SW 1271 (cell line): Measurements from ENCODE around the gene VAPB.
"Not testable (repeated sequence)": the region's sequence is repeated elsewhere in the genome, so short reads cannot be mapped to it uniquely, and the experiment has no call there.

Experiments
- DNase-seq, 2 experiments: peaks; one replicate each; lab custom pipeline; 2025; lab: John Stamatoyannopoulos, UW

The VAPB gene, protein sequence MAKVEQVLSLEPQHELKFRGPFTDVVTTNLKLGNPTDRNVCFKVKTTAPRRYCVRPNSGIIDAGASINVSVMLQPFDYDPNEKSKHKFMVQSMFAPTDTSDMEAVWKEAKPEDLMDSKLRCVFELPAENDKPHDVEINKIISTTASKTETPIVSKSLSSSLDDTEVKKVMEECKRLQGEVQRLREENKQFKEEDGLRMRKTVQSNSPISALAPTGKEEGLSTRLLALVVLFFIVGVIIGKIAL

DNA sequence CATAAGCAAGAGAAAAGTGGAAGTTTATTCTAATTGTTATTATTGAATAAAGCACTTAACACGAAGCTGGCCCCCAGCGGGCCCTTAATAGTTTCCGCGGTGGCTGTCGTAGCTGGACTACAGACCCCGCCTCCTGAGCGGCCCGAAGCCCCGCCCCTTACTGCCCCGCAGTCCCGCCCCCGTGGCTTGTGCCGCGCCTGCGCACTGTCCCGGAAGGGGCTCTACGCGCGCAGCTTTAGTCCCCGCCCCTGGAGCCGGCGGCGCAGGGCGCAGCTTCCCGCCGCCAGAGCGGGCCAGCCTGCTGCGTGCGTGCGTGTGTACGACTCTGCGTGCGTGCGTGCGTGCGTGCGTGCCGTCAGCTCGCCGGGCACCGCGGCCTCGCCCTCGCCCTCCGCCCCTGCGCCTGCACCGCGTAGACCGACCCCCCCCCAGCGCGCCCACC lies at the start of gene VAPB:
Gene VAPB (plus strand): TSS at position 348 of the 442 bp plus-strand sequence. CDS start 231 bp downstream, outside the sequence.
- peak; percentile 86 to 94 for DNase-seq

DNA sequence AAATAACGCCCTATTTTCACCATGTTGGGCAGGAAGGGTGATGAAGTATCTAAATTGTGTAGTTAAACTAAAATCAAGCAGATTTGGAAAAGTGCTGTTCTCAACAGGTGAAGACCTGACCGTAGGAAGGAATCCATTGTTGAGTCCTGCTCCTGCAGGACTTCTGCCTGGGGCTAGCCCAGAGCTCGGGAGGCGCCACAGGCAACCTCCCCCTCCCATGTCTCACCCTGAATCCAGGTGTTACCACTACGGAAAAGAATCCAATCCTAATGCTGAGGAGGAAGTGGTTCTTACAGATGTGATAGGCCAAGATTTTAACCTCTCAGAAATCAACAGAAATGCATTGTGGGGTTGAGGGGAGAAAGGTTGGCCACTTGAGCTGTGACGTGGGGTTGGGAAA lies 49.3 kb upstream of the VAPB start:
- DNase-seq, result no peak

DNA sequence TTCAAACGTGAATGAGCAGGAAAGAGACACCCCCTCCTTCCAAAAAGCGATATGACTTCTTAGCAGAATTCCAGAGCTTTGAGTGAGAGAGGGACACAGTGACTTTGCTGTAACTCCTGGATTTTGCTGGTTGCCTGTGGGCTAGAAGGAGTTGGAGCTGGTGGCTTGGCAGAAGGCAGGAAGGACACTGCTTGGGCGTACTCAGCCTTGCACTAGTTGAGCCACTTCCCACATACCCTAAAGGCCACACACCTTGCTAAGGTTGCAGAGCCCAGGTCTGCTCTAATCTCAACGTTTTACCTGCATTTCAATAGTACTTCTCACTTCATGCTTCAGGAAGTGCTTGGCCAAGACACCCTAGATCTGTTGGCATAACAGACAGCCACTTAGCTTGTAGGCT lies 48.9 kb upstream of the VAPB start:
- DNase-seq, result no peak

DNA sequence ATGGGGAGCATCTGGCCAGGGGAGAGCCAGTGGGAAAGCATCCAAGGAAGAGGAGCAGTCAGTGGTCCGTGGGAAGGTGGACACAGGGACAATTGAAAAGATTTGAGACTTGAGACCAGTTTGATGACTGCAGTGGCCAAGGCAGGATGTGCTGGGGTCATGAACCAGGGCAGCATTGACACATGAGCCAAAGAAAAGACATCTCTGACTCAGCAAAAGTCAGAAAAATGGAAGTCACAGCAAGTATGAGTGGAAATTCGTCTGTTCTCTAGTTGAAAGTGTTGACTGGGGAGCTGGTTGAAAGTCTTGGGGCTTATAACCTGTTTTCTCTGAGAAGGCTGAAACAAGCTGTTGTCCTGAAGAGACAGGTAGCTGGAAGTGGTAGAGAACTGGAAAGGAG lies 48.2 kb upstream of the VAPB start:
- peak in 1 of 2 experiments; percentile 16 for DNase-seq

DNA sequence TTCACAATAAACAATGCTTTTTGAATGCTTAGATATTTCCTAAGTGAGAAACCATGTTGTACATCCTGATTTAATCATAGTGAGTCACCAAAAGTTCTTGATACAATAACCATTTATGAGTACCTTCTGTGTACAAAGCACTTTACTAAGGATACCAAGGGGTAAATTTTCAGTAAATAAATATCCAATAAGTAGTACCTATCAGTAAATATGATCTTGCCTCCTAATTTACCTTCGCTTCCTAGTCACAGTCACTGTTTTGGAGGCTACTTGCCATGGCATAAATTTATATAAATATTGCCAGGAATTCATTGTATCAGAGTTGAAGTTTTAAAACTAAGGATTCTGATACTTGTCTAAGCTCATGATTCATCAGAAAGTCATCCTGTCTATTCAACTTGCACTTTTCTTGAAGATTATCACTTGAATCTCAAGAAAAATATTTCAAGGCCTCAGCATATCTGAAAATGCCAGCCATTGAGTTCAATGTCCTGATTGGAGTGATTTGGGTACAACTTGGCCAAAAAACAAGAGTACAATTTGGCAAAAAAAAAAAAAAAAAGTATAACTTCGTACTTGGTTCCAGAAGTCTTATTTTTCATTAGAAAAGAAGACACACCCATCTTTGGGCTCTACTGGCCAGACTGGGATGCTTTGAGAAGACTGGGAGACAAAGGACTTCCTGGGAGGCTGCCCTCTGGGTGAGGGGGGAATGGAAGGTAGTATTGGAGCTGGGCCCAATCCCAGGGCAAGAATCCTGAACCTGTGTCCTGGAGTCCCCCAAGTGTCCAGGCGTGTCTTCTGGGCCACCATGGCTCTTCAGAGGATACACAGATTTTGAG lies 46.7 kb upstream of the VAPB start:
- peak; percentile 65 to 93 for DNase-seq

DNA sequence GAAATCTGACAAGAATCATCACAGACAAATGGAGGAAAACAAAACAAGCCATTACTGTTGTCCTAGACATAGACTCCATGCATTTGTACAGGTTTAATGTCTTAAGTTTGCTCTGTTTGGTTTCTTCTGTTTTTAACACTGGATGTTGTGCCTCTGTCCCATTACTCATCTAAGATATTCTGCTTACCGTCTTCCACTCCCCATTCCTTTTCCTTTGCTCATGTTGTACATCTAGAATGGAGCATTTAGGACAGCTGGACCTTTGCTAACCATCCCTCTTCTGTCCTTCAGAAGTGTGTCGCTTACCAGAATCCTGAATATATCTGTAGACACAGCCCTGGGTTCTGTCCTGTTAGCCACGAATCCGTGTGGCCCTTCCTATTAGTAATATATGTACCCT lies 44.3 kb upstream of the VAPB start:
- DNase-seq, result no peak

DNA sequence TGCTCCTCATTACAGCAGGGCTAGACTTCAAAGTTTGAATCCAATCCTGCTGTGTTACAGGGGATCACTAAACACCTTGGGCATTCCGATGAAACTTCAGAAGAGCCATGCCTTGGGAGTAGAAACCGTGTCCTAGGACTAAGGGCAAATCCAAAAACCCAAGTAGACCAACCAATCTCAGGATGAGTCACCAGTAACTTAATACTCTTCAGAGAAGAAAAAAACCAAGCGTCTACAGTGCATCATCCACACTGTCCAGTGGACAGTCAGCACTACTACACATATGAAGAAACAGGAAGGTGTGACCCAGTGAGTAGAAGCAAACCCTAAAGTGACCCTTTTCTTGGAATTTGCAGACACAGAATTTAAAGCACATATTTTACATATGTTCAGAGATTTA lies 39.5 kb upstream of the VAPB start:
- DNase-seq, result peak in 1 of 2 experiments; percentile 46

DNA sequence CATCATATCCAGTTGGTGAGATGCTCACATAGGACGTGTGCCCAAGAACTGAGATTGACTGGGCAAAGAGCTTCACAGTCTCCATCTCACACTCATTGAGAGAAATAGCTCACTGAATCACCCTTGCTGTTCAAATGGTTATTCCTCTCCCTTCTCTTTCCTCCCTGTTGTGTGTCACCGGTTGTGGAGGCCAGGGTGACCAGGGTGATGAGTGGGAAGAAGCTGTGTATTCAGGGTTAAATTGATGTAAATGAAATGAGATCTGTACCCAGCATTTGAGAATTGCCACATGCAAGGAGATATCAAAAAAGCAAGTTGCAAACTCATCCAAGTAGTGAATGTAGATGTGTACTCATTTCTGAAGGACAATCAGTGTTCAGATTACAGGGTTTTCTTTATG lies 36.6 kb upstream of the VAPB start:
- DNase-seq, result no peak

DNA sequence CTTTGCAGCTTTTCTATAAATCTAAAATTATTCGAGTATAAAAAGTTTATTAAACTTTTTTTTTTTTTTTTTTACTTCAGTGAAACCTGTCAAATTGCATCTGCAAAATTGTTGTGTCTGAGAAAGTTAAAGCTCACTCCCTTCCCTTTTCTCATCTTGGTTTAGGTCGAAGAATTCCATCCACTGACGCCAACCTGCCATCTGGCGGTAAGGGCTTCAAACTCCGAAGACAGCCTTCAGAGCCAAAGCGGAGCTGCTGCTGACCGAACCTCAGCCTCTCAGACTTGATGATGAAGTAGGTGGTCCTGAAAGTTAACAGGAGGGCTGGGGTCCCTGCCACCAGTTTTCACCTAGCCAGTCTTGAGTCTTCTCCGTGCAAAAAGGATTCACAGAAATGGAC lies 29.6 kb upstream of the VAPB start:
- no peak for DNase-seq

DNA sequence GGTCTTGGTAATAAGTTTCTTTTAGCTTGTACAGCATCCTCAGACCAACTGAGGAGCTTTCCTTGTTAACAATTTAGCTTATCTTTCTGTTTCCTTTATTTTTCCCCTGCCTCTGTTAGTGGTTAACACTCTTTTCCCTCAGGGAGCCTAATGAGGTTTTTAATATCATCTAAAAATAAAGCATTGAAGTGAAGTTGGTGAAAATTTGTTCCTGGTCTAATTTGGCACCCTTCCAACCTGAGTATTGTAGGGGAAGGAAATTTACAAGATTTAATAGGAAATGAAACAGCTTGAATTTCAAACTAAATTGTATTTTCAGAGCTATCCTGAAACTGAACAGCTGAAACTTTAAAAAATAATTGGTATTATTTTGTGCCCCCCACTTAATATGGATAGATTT lies 28.1 kb upstream of the VAPB start:
- DNase-seq, result no peak

DNA sequence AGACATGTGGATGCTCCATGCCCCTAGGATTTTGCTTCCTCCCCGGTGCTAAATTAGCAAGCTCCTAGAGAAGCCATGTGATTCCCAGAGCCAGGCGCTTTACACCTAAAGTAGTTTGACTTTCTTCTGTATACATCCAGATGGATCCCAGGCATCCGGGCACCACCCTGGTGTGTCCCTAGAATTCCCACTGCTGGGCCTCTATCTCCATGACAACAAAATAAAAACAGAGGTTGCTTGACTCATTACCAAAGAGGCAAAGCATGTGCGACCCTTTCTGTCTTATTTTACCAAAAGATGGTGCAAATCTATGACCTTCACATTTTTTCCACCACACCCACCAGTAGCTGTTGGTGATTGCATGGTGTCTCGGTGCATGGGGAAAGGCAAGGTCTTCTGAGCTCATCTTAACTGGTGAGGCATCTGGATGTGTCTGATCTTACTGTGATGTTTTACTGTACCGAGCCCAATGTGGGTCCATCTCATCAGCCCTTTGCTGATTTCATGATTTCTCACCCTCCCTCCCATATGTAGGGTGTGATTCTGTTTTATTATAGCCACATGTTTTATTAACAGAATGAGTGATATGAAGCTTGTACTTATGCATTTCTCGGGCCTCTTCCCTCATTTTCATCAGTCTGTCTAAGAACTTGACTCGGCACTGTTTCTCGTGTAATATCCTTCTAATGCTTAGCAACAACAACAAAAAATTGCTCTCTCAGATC lies 27.4 kb upstream of the VAPB start:
- DNase-seq, result peak in 1 of 2 experiments; percentile 23

DNA sequence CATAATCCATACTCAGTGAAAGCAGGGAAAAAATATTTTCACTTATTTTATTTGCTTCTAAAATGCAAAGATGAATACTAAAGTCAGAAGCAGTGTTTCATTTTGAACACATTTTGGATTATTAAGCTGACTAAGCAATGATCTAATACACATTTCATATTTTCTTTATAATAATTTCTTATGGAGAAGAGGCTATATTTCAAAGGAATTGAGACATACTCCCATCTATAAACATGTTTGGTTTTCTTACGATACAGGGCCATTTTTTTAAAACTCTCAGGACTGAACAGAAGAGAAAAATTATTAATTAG lies 26.9 kb upstream of the VAPB start:
- no peak for DNase-seq

DNA sequence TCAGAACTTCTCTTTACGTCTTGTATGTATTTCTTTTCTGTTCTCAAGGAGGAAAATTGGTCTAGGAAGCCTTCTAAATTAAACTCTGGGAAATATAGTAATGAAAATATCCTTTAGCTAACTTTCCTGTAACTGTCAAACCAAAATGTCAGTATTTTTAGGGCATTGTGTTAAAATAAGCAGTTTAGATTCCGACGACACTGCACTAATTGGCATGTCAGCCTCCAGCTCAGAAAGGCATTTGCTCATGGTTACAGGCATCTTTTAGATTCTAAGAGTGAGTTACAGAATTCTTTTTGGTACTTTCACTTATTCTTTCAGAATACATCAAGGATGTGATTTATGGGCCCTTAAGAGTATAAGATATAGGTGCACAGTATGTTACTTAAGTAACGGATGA lies 26.1 kb upstream of the VAPB start:
- DNase-seq, result no peak

DNA sequence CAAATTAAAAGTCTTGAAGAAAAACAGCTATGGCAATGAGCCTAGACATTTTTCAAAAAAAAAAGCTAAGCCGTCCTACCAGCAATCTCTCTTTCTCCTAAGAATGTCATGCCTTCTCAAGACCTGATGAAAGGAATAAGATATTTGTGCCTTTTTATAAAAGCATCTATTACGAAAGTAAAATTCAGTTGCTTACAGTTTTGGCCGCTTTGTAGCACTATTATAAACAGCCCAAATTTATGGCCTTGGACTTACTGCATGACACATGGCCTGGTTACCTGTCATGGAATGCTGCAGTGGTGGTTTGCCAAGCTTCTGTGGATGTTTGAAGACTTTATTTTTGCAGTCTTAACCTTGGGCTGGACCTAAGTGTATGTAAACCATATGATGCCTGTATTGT lies 22.2 kb upstream of the VAPB start:
- no peak for DNase-seq

DNA sequence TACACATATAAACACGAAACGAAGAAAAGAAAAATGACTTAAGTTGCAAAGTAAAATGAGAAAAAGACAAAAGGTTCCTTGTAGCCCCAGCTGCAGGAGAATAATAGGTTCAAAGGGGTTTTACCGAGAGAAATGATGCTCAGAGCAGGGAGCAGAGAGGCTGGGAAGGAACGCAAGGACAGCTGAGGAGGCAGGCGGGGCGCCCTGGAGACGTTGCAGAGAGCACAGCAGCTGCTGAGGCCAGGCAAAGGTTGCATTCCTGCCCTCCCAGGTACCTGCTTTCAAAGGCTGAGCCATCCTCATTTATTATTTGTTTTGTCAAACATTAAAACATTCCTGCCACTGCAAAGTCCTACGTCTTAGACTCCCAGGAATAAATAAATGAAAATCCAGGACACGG lies 16.2 kb upstream of the VAPB start:
- DNase-seq, result no peak

DNA sequence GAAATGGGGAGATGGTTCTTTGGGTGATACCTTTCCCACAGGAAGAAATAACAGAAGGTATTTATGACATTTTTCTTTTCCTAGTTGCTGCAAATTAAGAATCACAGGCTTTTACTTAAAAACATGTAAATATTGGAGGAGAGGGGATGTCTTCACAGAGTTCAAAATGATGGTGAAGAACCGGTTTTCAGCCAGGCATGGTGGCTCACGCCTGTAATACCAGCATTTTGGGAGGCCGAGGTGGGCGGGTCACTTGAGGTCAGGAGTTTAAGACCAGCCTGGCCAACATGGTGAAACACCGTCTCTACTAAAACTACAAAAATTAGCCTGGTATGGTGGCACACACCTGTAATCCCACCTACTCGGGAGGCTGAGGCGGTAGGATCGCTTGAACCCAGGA lies 15.7 kb upstream of the VAPB start:
- DNase-seq, result not testable (repeated sequence)

DNA sequence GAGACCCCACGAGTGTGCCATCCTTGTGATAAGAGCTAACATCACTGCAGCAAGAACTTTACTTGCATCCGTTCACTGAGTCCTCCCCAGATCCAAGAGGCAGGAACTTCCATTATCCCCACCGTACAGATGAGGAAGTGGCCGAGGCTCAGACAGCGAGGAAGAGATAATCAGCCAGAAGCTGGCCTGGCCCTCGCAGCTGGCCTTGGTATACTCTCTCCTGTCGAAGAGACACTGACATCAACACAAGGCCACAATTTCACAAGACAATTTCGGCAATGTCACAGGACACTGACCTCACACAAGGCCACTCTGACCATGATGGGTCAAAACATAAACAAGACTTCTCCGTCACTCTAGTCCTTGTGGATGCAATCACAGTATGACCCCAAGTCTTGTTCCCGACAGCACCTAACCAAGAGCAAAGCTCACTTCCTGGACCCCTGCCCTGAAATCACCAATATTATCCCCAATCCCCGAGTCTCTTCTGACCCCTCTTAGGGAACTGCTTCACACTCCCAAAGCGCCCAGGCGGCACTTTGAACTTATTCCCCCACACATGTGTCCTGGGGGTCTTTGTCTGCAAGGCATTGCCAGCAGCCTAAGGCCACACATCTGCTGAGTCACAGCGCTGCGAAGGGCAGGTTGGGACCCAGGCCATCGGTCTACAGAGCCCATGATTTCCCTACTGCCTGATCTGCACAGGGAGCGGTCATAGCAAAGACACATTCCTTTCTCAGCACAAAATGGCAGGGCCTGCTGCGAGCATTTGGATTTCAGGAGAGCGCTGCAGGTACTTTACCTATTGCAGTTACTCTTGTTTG lies 14.8 kb upstream of the VAPB start:
- no peak for DNase-seq

DNA sequence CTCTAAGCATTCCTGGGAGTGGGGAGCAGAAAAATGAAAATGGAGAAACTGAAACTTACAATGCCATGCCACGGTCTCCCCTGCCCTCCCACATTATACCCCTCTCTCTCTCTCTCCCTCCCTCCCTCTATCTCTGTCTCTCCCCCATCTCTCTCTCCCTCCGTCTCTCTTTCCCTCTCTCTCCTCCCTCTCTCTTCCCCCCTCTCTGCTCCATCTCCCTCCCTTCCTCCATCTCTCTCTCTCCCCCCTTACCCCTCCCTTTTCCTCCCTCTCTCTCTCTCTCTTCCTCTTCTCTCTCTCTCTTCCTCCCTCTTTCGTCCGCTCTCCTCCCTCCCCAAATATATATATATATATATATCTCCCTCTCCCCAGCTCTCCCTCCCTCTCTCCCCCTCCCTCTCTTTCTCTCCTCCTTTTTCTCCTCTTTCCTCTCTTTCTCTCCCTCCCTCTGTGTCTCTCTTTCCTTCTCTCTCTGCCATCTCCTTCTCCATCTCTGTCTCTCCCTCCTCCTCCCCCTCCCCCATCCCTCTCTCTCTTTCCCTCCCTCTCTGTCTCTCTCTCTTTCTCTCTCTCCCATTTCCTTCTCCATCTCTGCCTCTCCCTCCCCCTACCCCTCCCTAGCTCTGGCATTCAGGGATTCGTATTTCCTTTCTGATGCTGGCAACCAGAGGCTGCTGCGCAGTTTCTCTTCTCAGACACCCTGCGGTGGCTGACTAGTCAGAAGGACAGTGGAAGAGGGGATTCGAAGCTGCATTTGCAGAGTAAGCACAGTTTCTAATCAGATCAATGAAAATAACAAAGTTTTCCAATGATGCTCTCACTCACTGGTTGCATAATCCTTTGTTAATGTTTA lies 13.9 kb upstream of the VAPB start:
- no peak for DNase-seq

DNA sequence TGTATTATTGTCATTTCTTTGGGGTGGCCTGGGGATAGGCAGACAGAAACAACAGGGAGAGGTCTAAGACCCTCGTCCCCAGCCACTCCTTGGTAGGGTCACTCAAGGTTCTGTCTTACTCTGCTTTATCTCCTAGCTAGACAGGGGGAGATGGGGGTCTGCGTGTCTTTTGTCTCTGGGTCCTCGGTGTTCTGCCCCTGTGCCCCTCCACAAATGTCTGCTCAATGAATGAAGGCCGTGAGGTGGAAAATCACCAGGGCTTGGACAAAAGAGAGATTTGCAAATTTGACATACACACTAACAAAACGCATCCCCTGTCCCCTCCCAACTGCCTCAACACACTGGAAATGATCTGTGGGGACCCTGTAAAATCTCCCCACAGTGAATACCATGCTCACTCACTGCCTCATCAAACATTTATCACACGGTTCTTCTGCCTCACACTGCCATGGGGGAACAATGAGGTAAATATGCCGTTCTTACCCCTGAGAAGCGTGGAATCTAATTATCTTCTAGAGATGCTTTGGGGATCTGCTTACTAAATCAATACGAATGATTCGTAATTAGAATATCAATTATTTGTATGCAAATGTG lies 13.2 kb upstream of the VAPB start:
- no peak for DNase-seq

DNA sequence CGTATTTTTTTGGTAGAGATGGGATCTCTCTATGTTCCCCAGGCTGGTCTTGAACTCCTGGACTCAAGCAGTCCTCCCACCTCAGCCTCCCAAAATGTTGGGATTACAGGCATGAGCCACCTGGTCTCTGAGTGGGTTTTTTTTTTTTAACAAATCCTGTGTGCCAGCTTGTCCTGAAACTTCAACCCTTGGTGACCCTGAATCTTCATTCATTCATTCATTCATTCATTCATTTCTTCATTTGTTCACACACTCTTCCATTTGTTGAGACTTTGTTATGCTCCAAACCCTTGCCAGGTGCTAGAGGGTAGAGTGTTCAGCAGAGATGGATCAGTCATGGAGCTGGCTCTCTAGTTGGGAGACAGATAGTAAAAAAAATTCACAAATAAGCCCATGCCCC lies 12.0 kb upstream of the VAPB start:
- DNase-seq, result no peak
